IMR-90 (cell line): ENCODE results near the gene ISG20. TPM values are rescaled to one million over a fixed set of nuclear protein-coding genes. Genes with fewer than 3 reads are reported as not detected.

ENCODE experiments used
- ATAC-seq: fragments of 200-7000 bp; cut with Tn5 transposase; 2 replicates; pipeline ENCODE4 v1.9.1; 2020; ENCODE audit warnings: low read depth, mild to moderate bottlenecking, moderate library complexity
- BruUV-seq: library from RNA; stranded (reverse); fragments of 400-500 nt; replicated peaks from 2 replicates; lab custom pipeline; 2021; lab: Mats Ljungman, UMichigan
- CTCF ChIA-PET: fragments of 300-600 bp; formaldehyde crosslinking; extraction: SDS; loops from one replicate; lab custom pipeline; 2021; ENCODE audit warnings: antibody characterized with exemption; lab: Yijun Ruan, JAX
- POLR2A ChIA-PET: fragments of 300-600 bp; sonication (Branson Sonifier 250); formaldehyde crosslinking; loops from one replicate; lab custom pipeline; 2022; ENCODE audit warnings: antibody characterized with exemption; ENCODE audit not compliant: unreplicated experiment; lab: Charles Lee
- DNase-seq: peaks from one replicate; pipeline ENCODE4 v3.0.0; 2013
- H2AFZ ChIP-seq: replicated peaks from 2 replicates; pipeline ENCODE3; 2013; ENCODE audit warnings: low read length, mild to moderate bottlenecking; ENCODE audit not compliant: poor library complexity
- H2AK5ac ChIP-seq: 2 replicates; pipeline ENCODE4 v1.6.1; 2013; ENCODE audit warnings: low read depth, low read length, inconsistent platforms
- H2AK9ac ChIP-seq: replicated peaks from 2 replicates; pipeline ENCODE3; 2013; ENCODE audit warnings: mild to moderate bottlenecking, low read depth, low read length, moderate library complexity; ENCODE audit not compliant: poor library complexity
- H2BK120ac ChIP-seq: 2 replicates; pipeline ENCODE4 v1.6.1; 2013; ENCODE audit warnings: low read depth, low read length, inconsistent platforms
- H2BK15ac ChIP-seq: 3 replicates; pipeline ENCODE4 v1.6.1; 2013; ENCODE audit warnings: low read depth, low read length, inconsistent platforms
- H2BK20ac ChIP-seq: 2 replicates; pipeline ENCODE4 v1.6.1; 2013; ENCODE audit warnings: low read depth, mild to moderate bottlenecking, inconsistent platforms, low read length, moderate library complexity
- H2BK5ac ChIP-seq: 2 replicates; pipeline ENCODE4 v1.6.1; 2013; ENCODE audit warnings: mild to moderate bottlenecking, low read depth, low read length, inconsistent platforms; ENCODE audit not compliant: poor library complexity, severe bottlenecking
- H3K14ac ChIP-seq: replicated peaks from 2 replicates; pipeline ENCODE4 v1.6.1; 2013; ENCODE audit warnings: low read depth, low read length, inconsistent platforms
- H3K18ac ChIP-seq: 2 replicates; pipeline ENCODE4 v1.6.1; 2013; ENCODE audit warnings: low read depth, low read length, control low read depth
- H3K23ac ChIP-seq: 2 replicates; pipeline ENCODE4 v1.6.1; 2013; ENCODE audit warnings: low read depth, low read length, inconsistent platforms
- H3K27ac ChIP-seq: 2 replicates; pipeline ENCODE4 v1.5.1; 2013; ENCODE audit warnings: mild to moderate bottlenecking, control low read depth, low read length; ENCODE audit not compliant: insufficient read depth
- H3K27me3 ChIP-seq: 2 replicates; pipeline ENCODE4 v1.6.1; 2013; ENCODE audit warnings: low read length; ENCODE audit not compliant: control insufficient read depth, insufficient read depth
- H3K36me3 ChIP-seq: 2 replicates; pipeline ENCODE4 v1.6.1; 2013; ENCODE audit warnings: low read length, mixed read lengths; ENCODE audit not compliant: control insufficient read depth, insufficient read depth
- H3K4ac ChIP-seq: 2 replicates; pipeline ENCODE4 v1.6.1; 2013; ENCODE audit warnings: low read depth, low read length, inconsistent platforms
- H3K4me1 ChIP-seq: 2 replicates; pipeline ENCODE4 v1.6.1; 2013; ENCODE audit warnings: low read length, mixed read lengths; ENCODE audit not compliant: control insufficient read depth, insufficient read depth
- H3K4me2 ChIP-seq: 2 replicates; pipeline ENCODE4 v1.6.1; 2013; ENCODE audit warnings: low read depth, mild to moderate bottlenecking, control low read depth, low read length, moderate library complexity
- H3K4me3 ChIP-seq: 2 replicates; pipeline ENCODE4 v1.5.1; 2013; ENCODE audit warnings: low read depth, mild to moderate bottlenecking, control low read depth, low read length, moderate library complexity; ENCODE audit not compliant: insufficient read depth
- H3K56ac ChIP-seq: 2 replicates; pipeline ENCODE4 v1.6.1; 2013; ENCODE audit warnings: low read length, inconsistent platforms; ENCODE audit not compliant: insufficient read depth; ENCODE audit errors: extremely low read depth
- H3K79me1 ChIP-seq, 2 experiments: 2 replicates each; pipeline ENCODE4 v1.6.1; 2013; ENCODE audit warnings: low read length in 2 of 2, inconsistent platforms in 1 of 2, low read depth in 1 of 2
- H3K9ac ChIP-seq: 2 replicates; pipeline ENCODE4 v1.6.1; 2013; ENCODE audit warnings: low read depth, low read length, control low read depth
- H3K9me1 ChIP-seq: 2 replicates; pipeline ENCODE4 v1.6.1; 2013; ENCODE audit warnings: low read length, inconsistent platforms; ENCODE audit not compliant: insufficient read depth
- H3K9me3 ChIP-seq: 2 replicates; pipeline ENCODE4 v1.6.1; 2013; ENCODE audit warnings: low read length; ENCODE audit not compliant: control insufficient read depth, insufficient read depth
- H4K20me1 ChIP-seq: 2 replicates; pipeline ENCODE4 v1.6.1; 2013; ENCODE audit warnings: low read length, inconsistent platforms; ENCODE audit not compliant: insufficient read depth
- H4K5ac ChIP-seq: 2 replicates; pipeline ENCODE4 v1.6.1; 2013; ENCODE audit warnings: mild to moderate bottlenecking, low read depth, low read length, control low read depth
- H4K8ac ChIP-seq, 2 experiments: 2 replicates each; pipeline ENCODE4 v1.6.1; 2013; ENCODE audit warnings: low read depth in 2 of 2, low read length in 2 of 2, control low read depth in 1 of 2, inconsistent platforms in 1 of 2
- H4K91ac ChIP-seq: 2 replicates; pipeline ENCODE4 v1.6.1; 2013; ENCODE audit warnings: low read depth, low read length, inconsistent platforms; ENCODE audit not compliant: insufficient read depth
- BHLHE40 ChIP-seq: fragments of 150-350 bp; IDR thresholded peaks from 2 replicates; pipeline ENCODE4 v1.6.1; 2016; ENCODE audit warnings: mild to moderate bottlenecking, low read depth, low read length
- CEBPB ChIP-seq: IDR thresholded peaks from 2 replicates; pipeline ENCODE4 v1.6.1; 2012; ENCODE audit warnings: low read depth, low read length, improper control_type of control experiment
- CHD1 ChIP-seq: IDR thresholded peaks from 2 replicates; pipeline ENCODE4 v1.6.1; 2012; ENCODE audit warnings: low read depth, low read length, improper control_type of control experiment
- ELK1 ChIP-seq: fragments of 150-350 bp; IDR thresholded peaks from 2 replicates; pipeline ENCODE4 v1.6.1; 2016; ENCODE audit warnings: low read depth, mild to moderate bottlenecking, low read length, moderate library complexity, borderline replicate concordance
- FOS ChIP-seq: fragments of 150-350 bp; IDR thresholded peaks from 2 replicates; pipeline ENCODE4 v1.6.1; 2016; ENCODE audit warnings: low read depth, low read length
- MAZ ChIP-seq: IDR thresholded peaks from 2 replicates; pipeline ENCODE4 v1.6.1; 2012; ENCODE audit warnings: low read depth, mild to moderate bottlenecking, low read length, improper control_type of control experiment, moderate library complexity, borderline replicate concordance
- NFE2L2 ChIP-seq: fragments of 150-350 bp; IDR thresholded peaks from 2 replicates; pipeline ENCODE4 v1.6.1; 2016; ENCODE audit warnings: low read depth, mild to moderate bottlenecking, low read length
- POLR2A ChIP-seq: IDR thresholded peaks from 2 replicates; pipeline ENCODE4 v1.6.1; 2012; ENCODE audit warnings: mild to moderate bottlenecking, low read depth, low read length
- RCOR1 ChIP-seq: IDR thresholded peaks from 2 replicates; pipeline ENCODE4 v1.6.1; 2012; ENCODE audit warnings: mild to moderate bottlenecking, low read length, improper control_type of control experiment; ENCODE audit not compliant: insufficient replicate concordance
- SMC3 ChIP-seq: fragments of 150-350 bp; IDR thresholded peaks from 2 replicates; pipeline ENCODE4 v1.6.1; 2016; ENCODE audit warnings: low read depth, mild to moderate bottlenecking, antibody characterized with exemption, low read length, moderate library complexity
- WGBS, 2 experiments: methylation state at CpG; one replicate each; pipeline versions ENCODE4 v1.1.5 to v1.1.7; 2013; ENCODE audit warnings: missing lambda C conversion rate in 2 of 2; ENCODE audit not compliant: insufficient read length in 1 of 2; ENCODE audit errors: extremely low coverage in 2 of 2; 5-methylcytosine and 5-hydroxymethylcytosine counted together
- dilution Hi-C: fragments of 300-500 bp; cut with HindIII; formaldehyde crosslinking; loops from one replicate; pipeline ENCODE4 v1.14.3; 2018; ENCODE audit warnings: low sequenced_read_pairs; ENCODE audit not compliant: unreplicated experiment
- in situ Hi-C: fragments of 300-500 bp; cut with MboI; formaldehyde crosslinking; loops from 3 replicates; pipeline ENCODE4 v1.14.3; 2019; ENCODE audit warnings: low sequenced_read_pairs, inconsistent platforms, mixed read lengths
- intact Hi-C: fragments of 100-400 bp; cut with micrococcal nuclease; formaldehyde crosslinking; loops from 2 replicates; pipeline ENCODE4 v1.10.0; 2022
- polyA plus RNA-seq, 3 experiments: library from polyadenylated mRNA; depleted of rRNA; stranded (reverse); fragments of >200 nt; gene quantifications; 2 replicates each; pipeline ENCODE4 v1.2.3, GENCODE V29; 2012; ENCODE audit warnings: low replicate concordance in 1 of 3
- total RNA-seq: library from RNA; depleted of rRNA; stranded (reverse); fragments of >200 nt; gene quantifications from 2 replicates; pipeline ENCODE4 v1.2.3, GENCODE V29; 2012

The ISG20 gene
- total and polyA plus RNA-seq, 2 of the 4 experiments (the other 2 are of a cell fraction) = 0.72 to 1.2 TPM

GRCh38 chr15:88663141-88663621, 24.4 kb downstream of the ISG20 start:
- no peak for DNase-seq

More at GRCh38 chr15:88663141-88663621, 24.4 kb downstream of the ISG20 start:
- intact Hi-C loops (no loop called here), dilution Hi-C loops (no loop called here), in situ Hi-C loops (loop anchor here (25.0 kb wide), 2 partner anchors 174 to 499 kb away; no protein-coding TSS in a partner anchor)
- Histone ChIP-seq H2BK5ac (no peak overlapping the region), H3K18ac (no peak overlapping the region), H2AFZ (no peak overlapping the region), H4K91ac (no peak overlapping the region), H4K8ac (no peak overlapping the region), H3K27me3 (no peaks in the 10 kb centered on the region), H2AK9ac (no peak overlapping the region), H3K4me1 (peaks cover 13% of the 10 kb centered on the region), H3K9me1 (peaks cover 7% of the 10 kb centered on the region), H2AK5ac (no peak overlapping the region), H3K4me3 (no peak overlapping the region), H3K56ac (no peak overlapping the region), H3K23ac (no peak overlapping the region), H3K9ac (no peak overlapping the region), H2BK20ac (no peak overlapping the region), H3K4ac (no peak overlapping the region), H2BK15ac (no peak overlapping the region; the same call in 2 of the 3 replicates), H4K20me1 (no peaks in the 10 kb centered on the region), H3K36me3 (no peaks in the 10 kb centered on the region), H3K27ac (no peak overlapping the region), H3K4me2 (no peak overlapping the region), H2BK120ac (no peak overlapping the region), H3K79me1 (no peaks in the 10 kb centered on the region), H3K9me3 (no peaks in the 10 kb centered on the region), H4K5ac (no peak overlapping the region), H3K14ac (no peak overlapping the region)
- CTCF ChIA-PET = no interaction called here
- POLR2A ChIA-PET = no interaction called here
- no TSS peak for BruUV-seq
- no peak for TF ChIP-seq ELK1
- TF ChIP-seq FOS = no peak
- no peak for TF ChIP-seq CHD1
- TF ChIP-seq MAZ = no peak
- TF ChIP-seq RCOR1 = no peak
- TF ChIP-seq SMC3 = no peak
- TF ChIP-seq CEBPB = no peak
- TF ChIP-seq NFE2L2 = no peak
- no peak for TF ChIP-seq POLR2A
- no peak for TF ChIP-seq BHLHE40
- WGBS, 2 experiments = no CpG with 5 or more reads among the region's 6 CpGs
- ATAC-seq = no peak
